Mesenchymal stem cell (in vitro differentiated cells and primary cell): ENCODE data around the gene SYNJ2.

Experiments
- DNase-seq: peaks from one replicate; pipeline ENCODE4 v3.0.0-alpha.2; 2013
- H2AFZ ChIP-seq: one replicate; pipeline ENCODE4 v1.6.1; 2013; ENCODE audit warnings: low read depth, mild to moderate bottlenecking, control low read depth, inconsistent platforms, low read length, moderate library complexity
- H2AK5ac ChIP-seq: 2 replicates; pipeline ENCODE4 v1.6.1; 2013; ENCODE audit warnings: low read length, moderate library complexity, mild to moderate bottlenecking, inconsistent platforms; ENCODE audit not compliant: severe bottlenecking
- H2BK120ac ChIP-seq: one replicate; pipeline ENCODE4 v1.6.1; 2013; ENCODE audit warnings: low read depth, mild to moderate bottlenecking, inconsistent platforms, low read length, moderate library complexity
- H2BK12ac ChIP-seq, 2 experiments: one replicate each; pipeline ENCODE4 v1.6.1; 2013; ENCODE audit warnings: inconsistent platforms in 2 of 2, low read length in 2 of 2, mild to moderate bottlenecking in 2 of 2, moderate library complexity in 2 of 2, control low read depth in 1 of 2
- H2BK15ac ChIP-seq: one replicate; pipeline ENCODE4 v1.6.1; 2013; ENCODE audit warnings: mild to moderate bottlenecking, low read depth, inconsistent platforms; ENCODE audit not compliant: poor library complexity, severe bottlenecking
- H2BK5ac ChIP-seq: 2 replicates; pipeline ENCODE4 v1.6.1; 2013; ENCODE audit warnings: low read depth, mild to moderate bottlenecking, low read length, control low read depth, inconsistent platforms; ENCODE audit not compliant: poor library complexity, severe bottlenecking
- H3K14ac ChIP-seq, 2 experiments: one replicate each; pipeline ENCODE4 v1.6.1; 2013; ENCODE audit warnings: inconsistent platforms in 2 of 2, low read length in 2 of 2, control low read depth in 1 of 2, mild to moderate bottlenecking in 1 of 2, moderate library complexity in 1 of 2
- H3K18ac ChIP-seq, 2 experiments: one replicate each; pipeline ENCODE4 v1.6.1; 2013; ENCODE audit warnings: inconsistent platforms in 2 of 2, low read length in 2 of 2, control low read depth in 1 of 2, low read depth in 1 of 2, mild to moderate bottlenecking in 1 of 2
- H3K23ac ChIP-seq, 2 experiments: one replicate each; pipeline ENCODE4 v1.6.1; 2013; ENCODE audit warnings: inconsistent platforms in 2 of 2, low read length in 2 of 2, mild to moderate bottlenecking in 2 of 2, moderate library complexity in 2 of 2, control low read depth in 1 of 2
- H3K27ac ChIP-seq: 2 replicates; pipeline ENCODE4 v1.5.1; 2013; ENCODE audit warnings: mild to moderate bottlenecking, moderate library complexity, low read length, control low read depth, inconsistent platforms; ENCODE audit not compliant: poor library complexity, severe bottlenecking
- H3K27me3 ChIP-seq, 2 experiments: 2 replicates each; pipeline versions ENCODE4 v1.6.1 to v1.7.0; 2013; ENCODE audit warnings: low read length in 2 of 2, mild to moderate bottlenecking in 2 of 2, moderate library complexity in 2 of 2, control low read depth in 1 of 2, inconsistent platforms in 1 of 2; ENCODE audit not compliant: control insufficient read depth in 1 of 2, insufficient read depth in 1 of 2
- H3K36me3 ChIP-seq, 2 experiments: 2 replicates each; pipeline versions ENCODE4 v1.6.1 to v1.7.0; 2013; ENCODE audit warnings: low read length in 2 of 2, control low read depth in 1 of 2, inconsistent platforms in 1 of 2, low read depth in 1 of 2, mild to moderate bottlenecking in 1 of 2; ENCODE audit not compliant: insufficient read depth in 2 of 2, control insufficient read depth in 1 of 2
- H3K4ac ChIP-seq, 2 experiments: one replicate each; pipeline ENCODE4 v1.6.1; 2013; ENCODE audit warnings: inconsistent platforms in 2 of 2, low read length in 2 of 2, mild to moderate bottlenecking in 2 of 2, moderate library complexity in 2 of 2, control low read depth in 1 of 2, low read depth in 1 of 2
- H3K4me1 ChIP-seq: 2 replicates; pipeline ENCODE4 v1.6.1; 2013; ENCODE audit warnings: low read depth, low read length, control low read depth; ENCODE audit not compliant: control insufficient read depth, insufficient read depth
- H3K4me2 ChIP-seq: 2 replicates; pipeline ENCODE4 v1.6.1; 2013; ENCODE audit warnings: low read length, mild to moderate bottlenecking, inconsistent platforms; ENCODE audit not compliant: poor library complexity, severe bottlenecking
- H3K4me3 ChIP-seq, 2 experiments: 2 replicates each; pipeline versions ENCODE4 v1.5.1 to v1.7.0; 2013; ENCODE audit warnings: low read length in 2 of 2, mild to moderate bottlenecking in 2 of 2, control low read depth in 1 of 2, low read depth in 1 of 2; ENCODE audit not compliant: insufficient read depth in 1 of 2
- H3K79me1 ChIP-seq: replicated peaks from 2 replicates; pipeline ENCODE4 v1.6.1; 2013; ENCODE audit warnings: mild to moderate bottlenecking, control low read depth, low read length, inconsistent platforms; ENCODE audit not compliant: poor library complexity, severe bottlenecking
- H3K9ac ChIP-seq: 2 replicates; pipeline ENCODE4 v1.7.0; 2013; ENCODE audit warnings: mild to moderate bottlenecking, low read length, moderate library complexity
- H3K9me3 ChIP-seq: 2 replicates; pipeline ENCODE4 v1.7.0; 2013; ENCODE audit warnings: mild to moderate bottlenecking, low read length; ENCODE audit not compliant: control insufficient read depth
- H4K8ac ChIP-seq: one replicate; pipeline ENCODE4 v1.6.1; 2013; ENCODE audit warnings: inconsistent platforms, mild to moderate bottlenecking, low read length, moderate library complexity
- H4K91ac ChIP-seq: one replicate; pipeline ENCODE4 v1.6.1; 2013; ENCODE audit warnings: mild to moderate bottlenecking, low read length, inconsistent platforms
- WGBS: methylation state at CpG from one replicate; pipeline ENCODE4 v1.1.7; 2013; ENCODE audit warnings: mixed read lengths; 5-methylcytosine and 5-hydroxymethylcytosine counted together

SYNJ2 gene

GRCh38 chr6:158024566-158025297 lies 43.1 kb downstream of the SYNJ2 start:
- Histone ChIP-seq H3K9me3 (no peaks in the 10 kb centered on the region), H3K9ac (peak overlapping the region; percentile 89), H2BK15ac (no peak overlapping the region), H3K4me3 (no peak overlapping the region), H2BK120ac (no peak overlapping the region), H2BK5ac (no peak overlapping the region), H2BK12ac (peak overlapping the region; percentile 40 to 94), H3K4ac (peak overlapping the region; percentile 1 to 60), H3K27me3 (no peaks in the 10 kb centered on the region), H3K4me2 (no peak overlapping the region), H2AFZ (no peak overlapping the region), H3K36me3 (peaks cover 48 to 52% of the 10 kb centered on the region in 2 experiments), H4K91ac (no peak overlapping the region), H3K79me1 (peaks cover 25% of the 10 kb centered on the region), H3K18ac (peak overlapping the region; percentile 58 to 87), H3K14ac (no peak overlapping the region), H3K23ac (no peak overlapping the region), H2AK5ac (peak overlapping the region; percentile 7), H3K27ac (peak overlapping the region; percentile 8), H3K4me1 (peaks cover 56% of the 10 kb centered on the region), H4K8ac (no peak overlapping the region)
- WGBS: 67% methylated on average over 16 of the region's 16 CpGs
- peak; percentile 41 for DNase-seq

- Histone ChIP-seq H3K9ac (peak overlapping the region; percentile 89), H3K79me1 (peaks cover 18% of the 10 kb centered on the region), H2AFZ (peak overlapping the region; percentile 29), H3K27me3 (no peaks in the 10 kb centered on the region), H3K14ac (peak overlapping the region in 1 of 2 experiments; percentile 61), H2BK120ac (peak overlapping the region; percentile 3), H4K91ac (peak overlapping the region; percentile 91), H2BK5ac (peak overlapping the region; percentile 19), H3K4me2 (peak overlapping the region; percentile 12), H2BK12ac (peak overlapping the region; percentile 71 to 98), H3K27ac (peak overlapping the region; percentile 93), H2BK15ac (peak overlapping the region; percentile 17), H4K8ac (peak overlapping the region; percentile 9), H3K4ac (peak overlapping the region; percentile 79 to 89), H3K18ac (peak overlapping the region; percentile 85 to 99), H3K23ac (peak overlapping the region in 1 of 2 experiments; percentile 98), H3K4me3 (peak overlapping the region in 1 of 2 experiments; percentile 59), H2AK5ac (peak overlapping the region; percentile 71), H3K36me3 (peaks cover 38 to 42% of the 10 kb centered on the region in 2 experiments), H3K4me1 (peaks cover 54% of the 10 kb centered on the region), H3K9me3 (no peaks in the 10 kb centered on the region)
- WGBS: 20% methylated on average over 18 of the region's 21 CpGs
- peak; percentile 99 for DNase-seq
Measured at GRCh38 chr6:158026054-158026900, 44.6 kb downstream of the SYNJ2 start.

GRCh38 chr6:158026901-158027589 lies 45.4 kb downstream of the SYNJ2 start:
- H3K23ac ChIP-seq: no peak overlapping the region
- peak overlapping the region; percentile 11 for H2BK5ac ChIP-seq
- no peak overlapping the region for H3K4me2 ChIP-seq
- peak overlapping the region; percentile 91 for H4K91ac ChIP-seq
- H3K14ac ChIP-seq: peak overlapping the region in 1 of 2 experiments; percentile 3
- peak overlapping the region; percentile 92 for H4K8ac ChIP-seq
- H3K27me3 ChIP-seq: no peaks in the 10 kb centered on the region
- H3K18ac ChIP-seq: peak overlapping the region; percentile 72 to 99
- peak overlapping the region; percentile 84 for H2BK15ac ChIP-seq
- peak overlapping the region; percentile 89 for H3K9ac ChIP-seq
- H3K4me3 ChIP-seq: peak overlapping the region in 1 of 2 experiments; percentile 38
- peaks cover 32 to 34% of the 10 kb centered on the region in 2 experiments for H3K36me3 ChIP-seq
- H2BK12ac ChIP-seq: peak overlapping the region; percentile 83 to 98
- DNase-seq: no peak
- H3K4me1 ChIP-seq: peaks cover 51% of the 10 kb centered on the region
- H2AK5ac ChIP-seq: peak overlapping the region; percentile 29
- peaks cover 12% of the 10 kb centered on the region for H3K79me1 ChIP-seq
- 90% methylated on average over 23 of the region's 23 CpGs for WGBS
- H3K9me3 ChIP-seq: no peaks in the 10 kb centered on the region
- H2AFZ ChIP-seq: no peak overlapping the region
- H3K27ac ChIP-seq: peak overlapping the region; percentile 93
- H2BK120ac ChIP-seq: peak overlapping the region; percentile 85
- peak overlapping the region; percentile 42 to 75 for H3K4ac ChIP-seq
